Mucosa of rectum (tissue), 2 donors: ENCODE measurements around the gene EDA2R.

Experiments
- H3K27ac ChIP-seq, 2 donors: one replicate each; pipeline ENCODE4 v1.7.0; 2013; ENCODE audit warnings: inconsistent platforms in 2 of 2, low read depth in 2 of 2, low read length in 2 of 2
- H3K27me3 ChIP-seq, 2 donors: one replicate each; pipeline ENCODE4 v1.7.0; 2013; ENCODE audit warnings: low read length in 2 of 2; ENCODE audit not compliant: control insufficient read depth in 2 of 2, insufficient read depth in 2 of 2
- H3K36me3 ChIP-seq, 2 donors: one replicate each; pipeline ENCODE4 v1.7.0; 2013; ENCODE audit warnings: low read length in 2 of 2; ENCODE audit not compliant: control insufficient read depth in 2 of 2, insufficient read depth in 2 of 2
- H3K4me1 ChIP-seq, 2 donors: one replicate each; pipeline ENCODE4 v1.7.0; 2013; ENCODE audit warnings: low read length in 2 of 2, mild to moderate bottlenecking in 1 of 2; ENCODE audit not compliant: control insufficient read depth in 2 of 2, insufficient read depth in 2 of 2
- H3K4me3 ChIP-seq, 2 donors: one replicate each; pipeline ENCODE4 v1.7.0; 2013; ENCODE audit warnings: low read length in 2 of 2
- H3K9ac ChIP-seq, 2 donors: one replicate each; pipeline ENCODE4 v1.7.0; 2013; ENCODE audit warnings: low read length in 2 of 2, low read depth in 1 of 2, mild to moderate bottlenecking in 1 of 2
- H3K9me3 ChIP-seq, 2 donors: one replicate each; pipeline ENCODE4 v1.7.0; 2013; ENCODE audit warnings: low read length in 2 of 2; ENCODE audit not compliant: control insufficient read depth in 2 of 2
- donor health status: healthy.
- donor health status: Normal muscosa, but diverticular disease.

EDA2R gene

DNA sequence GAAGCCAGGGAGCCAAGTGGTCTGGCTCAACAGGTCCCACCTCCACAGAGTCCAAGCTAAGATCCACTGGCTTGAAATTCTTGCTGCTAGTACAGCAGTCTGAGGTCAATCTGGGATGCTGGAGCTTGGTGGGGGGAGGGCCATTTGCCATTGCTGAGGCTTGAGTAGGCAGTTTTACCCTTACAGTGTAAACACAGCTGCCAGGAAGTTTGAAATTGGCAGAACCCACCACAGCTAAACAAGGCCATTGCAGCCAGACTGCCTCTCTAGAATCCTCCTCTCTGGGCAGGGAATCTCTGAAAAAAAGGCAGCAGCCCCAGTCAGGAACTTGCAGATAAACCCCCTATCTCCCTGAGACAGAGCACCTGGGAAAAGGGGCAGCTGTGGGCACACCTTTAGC is 84.9 kb downstream of the EDA2R start:
- no peaks in the 10 kb centered on the region for H3K9me3 ChIP-seq
- no peaks in the 10 kb centered on the region for H3K36me3 ChIP-seq
- no peak overlapping the region for H3K9ac ChIP-seq
- H3K27me3 ChIP-seq, result no peaks in the 10 kb centered on the region
- no peak overlapping the region for H3K4me3 ChIP-seq
- no peaks in the 10 kb centered on the region for H3K4me1 ChIP-seq
- no peak overlapping the region for H3K27ac ChIP-seq

DNA sequence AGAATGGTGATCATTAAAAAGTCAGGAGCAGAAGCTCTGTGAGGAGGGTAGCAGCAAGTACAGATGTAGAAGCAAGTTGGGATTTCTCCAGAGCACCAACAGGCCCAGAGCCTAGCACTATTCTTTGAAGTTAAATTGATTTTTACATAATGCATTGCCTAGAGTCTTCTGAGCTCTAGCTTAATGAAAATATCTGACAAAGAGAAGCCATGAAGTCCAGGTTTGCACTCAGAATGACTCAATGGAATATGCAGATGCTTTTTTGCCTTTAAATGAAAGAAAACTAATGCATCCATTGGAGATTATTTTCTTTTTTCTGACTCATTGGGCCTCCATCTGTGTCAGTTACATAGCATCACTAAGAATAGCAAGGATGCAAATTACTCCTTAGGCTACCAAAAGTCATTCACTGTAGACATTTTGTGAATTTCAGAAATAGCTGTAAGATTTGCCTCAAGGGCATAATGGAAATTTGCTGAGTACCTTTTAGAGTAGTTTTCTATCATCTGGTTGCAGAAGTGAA is 91.0 kb downstream of the EDA2R start:
- Histone ChIP-seq H3K27ac (no peak overlapping the region), H3K27me3 (no peaks in the 10 kb centered on the region), H3K9ac (no peak overlapping the region), H3K4me3 (no peak overlapping the region), H3K36me3 (no peaks in the 10 kb centered on the region), H3K9me3 (no peaks in the 10 kb centered on the region), H3K4me1 (no peaks in the 10 kb centered on the region)
